Tracheal epithelial cell (primary cell): ENCODE measurements around the gene KATNB1. TPM values are rescaled to one million over a fixed set of nuclear protein-coding genes. Genes with fewer than 3 reads are reported as not detected.

Experiments
- total RNA-seq: library from RNA; depleted of rRNA; stranded (reverse); fragments of >200 nt; gene quantifications from 2 replicates; pipeline ENCODE4 v1.2.1, GENCODE V29; 2014

The KATNB1 gene
- total RNA-seq, result 22.4 and 30.1 TPM in 2 replicates

GRCh38 chr16:57735755-57736418, at the start of gene KATNB1:
KATNB1 (plus strand) TSS chr16:57735770; CDS start chr16:57737244, 1,474 bp downstream.

GRCh38 chr16:57694725-57695679, 40.6 kb upstream of the KATNB1 start, which contains the start of gene DRC7:
DRC7 (plus strand) TSS chr16:57694806; CDS start chr16:57697950, 3,144 bp downstream.

GRCh38 chr16:57802341-57803133, 67.0 kb downstream of the KATNB1 start, which contains the start of gene KIFC3:
KIFC3 (minus strand) TSS chr16:57802491; CDS start chr16:57798243, 4,248 bp downstream.

Other genes starting within 250 kb of the KATNB1 start
- gene DOK4, start 249.3 kb upstream of the KATNB1 start, total RNA-seq, result 19.0 and 32.0 TPM in 2 replicates
- gene CCDC102A, start 199.2 kb upstream of the KATNB1 start, total RNA-seq, result 6.2 and 9.6 TPM in 2 replicates
- not detected in 2 replicates for gene ADGRG5, start 193.1 kb upstream of the KATNB1 start, total RNA-seq
- gene ADGRG1, start 107.1 kb upstream of the KATNB1 start, total RNA-seq, result 37.4 and 41.1 TPM in 2 replicates
- under 0.01 TPM in 1 of 2 replicates, not detected in the other for gene ADGRG3, start 67.5 kb upstream of the KATNB1 start, total RNA-seq
- gene DRC7, start 41.0 kb upstream of the KATNB1 start, total RNA-seq, result not detected in 2 replicates
- 31.1 and 107 TPM in 2 replicates for gene KIFC3, start 66.7 kb downstream of the KATNB1 start, total RNA-seq
- gene CNGB1, start 235.4 kb downstream of the KATNB1 start, total RNA-seq, result 1.3 and 1.4 TPM in 2 replicates